Tibial nerve (tissue), 4 donors: Measurements from ENCODE around the gene LIPC. TPM values are rescaled to one million over a fixed set of nuclear protein-coding genes. Genes with fewer than 3 reads are reported as not detected.
A peak's percentile ranks its signal among the peaks of the same experiment; 100 is the strongest.

Experiments used
- DNase-seq, 2 donors: peaks; one replicate each; pipeline ENCODE4 v3.0.0-alpha.2; 2019; ENCODE audit warnings: low spot score in 2 of 2
- H3K27ac ChIP-seq, 4 donors: fragments of 200-600 bp; sonication (generic) in 3 of 4; one replicate each; pipeline ENCODE4 v1.5.1; 2017 to 2019; ENCODE audit warnings: mild to moderate bottlenecking in 1 of 4
- H3K27me3 ChIP-seq, 2 donors: fragments of 200-600 bp; sonication (generic) in 1 of 2; one replicate each; pipeline versions ENCODE4 v1.5.1 to v1.6.0; 2017 to 2019
- H3K36me3 ChIP-seq, 3 donors: fragments of 200-600 bp; sonication (generic); one replicate each; pipeline ENCODE4 v1.5.1; 2018 to 2019
- H3K4me1 ChIP-seq, 4 donors: fragments of 200-600 bp; sonication (generic) in 3 of 4; one replicate each; pipeline ENCODE4 v1.5.1; 2017 to 2019
- H3K4me3 ChIP-seq, 4 donors: fragments of 200-600 bp; sonication (generic) in 3 of 4; one replicate each; pipeline ENCODE4 v1.5.1; 2017 to 2019; ENCODE audit warnings: mild to moderate bottlenecking in 1 of 4, moderate library complexity in 1 of 4
- H3K9me3 ChIP-seq, 4 donors: fragments of 200-600 bp; sonication (generic) in 3 of 4; one replicate each; pipeline ENCODE4 v1.5.1; 2017 to 2019
- CTCF ChIP-seq, 5 experiments: fragments of 200-600 bp in 3 of 5; fragments of 450-650 bp in 2 of 5; sonication (generic) in 3 of 5; IDR thresholded peaks; one replicate each; pipeline ENCODE4 v1.5.1; 2016 to 2019; ENCODE audit warnings: antibody characterized with exemption in 5 of 5, mild to moderate bottlenecking in 3 of 5, moderate library complexity in 2 of 5
- EP300 ChIP-seq, 2 donors: sonication (generic); formaldehyde crosslinking; IDR thresholded peaks; one replicate each; pipeline ENCODE4 v1.6.1; 2017; ENCODE audit warnings: antibody characterized with exemption in 2 of 2, mild to moderate bottlenecking in 1 of 2
- POLR2A ChIP-seq, 2 donors: fragments of 450-650 bp; IDR thresholded peaks; one replicate each; pipeline ENCODE4 v1.6.1; 2017; ENCODE audit warnings: antibody characterized with exemption in 2 of 2, mild to moderate bottlenecking in 2 of 2, moderate library complexity in 2 of 2
- WGBS, 2 donors: methylation state at CpG; one replicate each; pipeline ENCODE4 v1.1.5; 2018; 5-methylcytosine and 5-hydroxymethylcytosine counted together
- total RNA-seq, 4 donors: library from RNA; depleted of rRNA; stranded (reverse); fragments of >200 nt; gene quantifications; one replicate each; pipeline ENCODE4 v1.1.0, GENCODE V29; 2016

The LIPC gene
- total RNA-seq, 4 donors from 2014 or later = 11.2 to 18.4 (median 14.7) TPM

GRCh38 chr15:58474741-58475323 is 43.0 kb downstream of the LIPC start:
- peaks cover 0 to 46% (median 5%) of the 10 kb centered on the region in 4 donors for H3K4me1 ChIP-seq
- H3K27ac ChIP-seq = peak overlapping the region in 1 of 4 donors; percentile 46
- H3K4me3 ChIP-seq = no peak overlapping the region
- TF ChIP-seq EP300 (IDR thresholded peaks at IDR 0.05) (no peak), CTCF (IDR thresholded peaks at IDR 0.05) (no peak), POLR2A (IDR thresholded peaks at IDR 0.05) (no peak)
- DNase-seq = no peak
- WGBS, 2 donors = 82 to 100% methylated on average over 1 of the region's 1 CpG
- no peaks in the 10 kb centered on the region for H3K36me3 ChIP-seq
- no peaks in the 10 kb centered on the region for H3K9me3 ChIP-seq
- no peaks in the 10 kb centered on the region for H3K27me3 ChIP-seq

GRCh38 chr15:58475573-58476524 is 44.1 kb downstream of the LIPC start:
- Histone ChIP-seq H3K4me3 (no peak overlapping the region), H3K27me3 (no peaks in the 10 kb centered on the region), H3K27ac (peak overlapping the region in 1 of 4 donors; percentile 58), H3K9me3 (no peaks in the 10 kb centered on the region), H3K4me1 (peaks cover 0 to 36% (median 3%) of the 10 kb centered on the region in 4 donors), H3K36me3 (no peaks in the 10 kb centered on the region)
- peak in 1 of 2 donors; percentile 18 for DNase-seq
- 73 to 83% methylated on average over 7 of the region's 7 CpGs for WGBS, 2 donors
- TF ChIP-seq EP300 (IDR thresholded peaks at IDR 0.05) = peak in 1 of 2 donors; percentile 55
- TF ChIP-seq POLR2A (IDR thresholded peaks at IDR 0.05) = no peak

GRCh38 chr15:58476525-58477162 is 44.9 kb downstream of the LIPC start:
- DNase-seq = no peak
- no peaks in the 10 kb centered on the region for H3K9me3 ChIP-seq
- H3K27me3 ChIP-seq = no peaks in the 10 kb centered on the region
- peaks cover 0 to 36% (median 3%) of the 10 kb centered on the region in 4 donors for H3K4me1 ChIP-seq
- no peak overlapping the region for H3K4me3 ChIP-seq
- no peaks in the 10 kb centered on the region for H3K36me3 ChIP-seq
- WGBS, 2 donors = 68 to 69% methylated on average over 10 of the region's 10 CpGs
- TF ChIP-seq POLR2A (IDR thresholded peaks at IDR 0.05) = no peak
- no peak for TF ChIP-seq EP300 (IDR thresholded peaks at IDR 0.05)
- no peak for TF ChIP-seq CTCF (IDR thresholded peaks at IDR 0.05)
- H3K27ac ChIP-seq = peak overlapping the region in 2 of 4 donors; percentile 28 to 58

- H3K27me3 ChIP-seq = no peaks in the 10 kb centered on the region
- no peaks in the 10 kb centered on the region for H3K36me3 ChIP-seq
- H3K4me3 ChIP-seq = no peak overlapping the region
- WGBS, 2 donors = 11 to 18% methylated on average over 4 of the region's 4 CpGs
- TF ChIP-seq EP300 (IDR thresholded peaks at IDR 0.05) (no peak), POLR2A (IDR thresholded peaks at IDR 0.05) (no peak), CTCF (IDR thresholded peaks at IDR 0.05) (no peak)
- no peaks in the 10 kb centered on the region for H3K9me3 ChIP-seq
- no peak for DNase-seq
- peak overlapping the region in 2 of 4 donors; percentile 28 to 58 for H3K27ac ChIP-seq
- peaks cover 0 to 36% (median 3%) of the 10 kb centered on the region in 4 donors for H3K4me1 ChIP-seq
Measured at GRCh38 chr15:58477170-58477569, 45.4 kb downstream of the LIPC start.

- Histone ChIP-seq H3K27ac (no peak overlapping the region), H3K9me3 (no peaks in the 10 kb centered on the region), H3K36me3 (no peaks in the 10 kb centered on the region), H3K4me3 (no peak overlapping the region), H3K27me3 (no peaks in the 10 kb centered on the region), H3K4me1 (peaks cover 0 to 32% (median 3%) of the 10 kb centered on the region in 4 donors)
- no peak for DNase-seq
- TF ChIP-seq CTCF (IDR thresholded peaks at IDR 0.05) (no peak), EP300 (IDR thresholded peaks at IDR 0.05) (no peak), POLR2A (IDR thresholded peaks at IDR 0.05) (no peak)
- 94 to 96% methylated on average over 3 of the region's 3 CpGs for WGBS, 2 donors
Measured at GRCh38 chr15:58478035-58478434, 46.2 kb downstream of the LIPC start.
